GM19372 (cell line): ENCODE results near the gene SLC29A1.

Experiments
- ATAC-seq: cut with Tn5 transposase; IDR thresholded peaks from one replicate; pipeline ENCODE4 v1.9.1; 2021; ENCODE audit warnings: mild to moderate bottlenecking, low read depth, moderate library complexity; ENCODE audit not compliant: unreplicated experiment

Gene SLC29A1

GRCh38 chr6:44264154-44265006, 41.0 kb downstream of the SLC29A1 start:
- ATAC-seq = no peak

- peak; percentile 39 for ATAC-seq
Measured at GRCh38 chr6:44265007-44265721, 41.8 kb downstream of the SLC29A1 start, which contains the start of gene NFKBIE. NFKBIE (minus strand) TSS chr6:44265551; CDS start chr6:44265346, 205 bp downstream.

GRCh38 chr6:44265722-44266233, 42.4 kb downstream of the SLC29A1 start:
- ATAC-seq = no peak

GRCh38 chr6:44266347-44266746, 43.0 kb downstream of the SLC29A1 start:
- ATAC-seq = no peak

- no peak for ATAC-seq
Measured at GRCh38 chr6:44267252-44267651, 43.9 kb downstream of the SLC29A1 start.

GRCh38 chr6:44268095-44268628, 44.8 kb downstream of the SLC29A1 start:
- ATAC-seq = no peak

GRCh38 chr6:44269178-44269920, 46.0 kb downstream of the SLC29A1 start:
- no peak for ATAC-seq

- ATAC-seq = no peak
Measured at GRCh38 chr6:44269921-44270525, 46.6 kb downstream of the SLC29A1 start, which contains the start of gene TMEM151B. TMEM151B (plus strand) TSS chr6:44270450; CDS start chr6:44270743, 293 bp downstream.

- no peak for ATAC-seq
Measured at GRCh38 chr6:44270526-44271405, 47.4 kb downstream of the SLC29A1 start.

- ATAC-seq = no peak
Measured at GRCh38 chr6:44271406-44271723, 48.0 kb downstream of the SLC29A1 start.

- ATAC-seq = no peak
Measured at GRCh38 chr6:44271914-44272313, 48.5 kb downstream of the SLC29A1 start.

- ATAC-seq = no peak
Measured at GRCh38 chr6:44272529-44272928, 49.1 kb downstream of the SLC29A1 start.

GRCh38 chr6:44272999-44273566, 49.7 kb downstream of the SLC29A1 start:
- no peak for ATAC-seq

- ATAC-seq = no peak
Measured at GRCh38 chr6:44273617-44274016, 50.2 kb downstream of the SLC29A1 start.

GRCh38 chr6:44275271-44275748, 51.9 kb downstream of the SLC29A1 start:
- ATAC-seq = no peak

GRCh38 chr6:44275749-44276648, 52.6 kb downstream of the SLC29A1 start:
- no peak for ATAC-seq
